Stimulated activated CD8-positive, alpha-beta memory T cell treated with anti-CD3 and anti-CD28 coated beads, Interleukin-15, amount 100 ng/mL, for 1 hour (primary cell): ENCODE results near the gene DICER1.

Experiments
- DNase-seq: peaks from one replicate; pipeline ENCODE4 v3.0.0-alpha.2; 2020; ENCODE audit warnings: low read depth

The DICER1 gene

GRCh38 chr14:95037273-95037672, 120.1 kb downstream of the DICER1 start:
- DNase-seq, result no peak
